GM12891 (cell line): ENCODE results near the gene APOBEC4.

Experiments used
- POLR2A ChIP-seq: IDR thresholded peaks from 2 replicates; pipeline ENCODE4 v1.6.1; 2011; ENCODE audit warnings: low read depth, low read length, control low read depth
- TAF1 ChIP-seq: IDR thresholded peaks from 2 replicates; pipeline ENCODE4 v1.6.1; 2011; ENCODE audit warnings: low read depth, low read length, control low read depth

DNA sequence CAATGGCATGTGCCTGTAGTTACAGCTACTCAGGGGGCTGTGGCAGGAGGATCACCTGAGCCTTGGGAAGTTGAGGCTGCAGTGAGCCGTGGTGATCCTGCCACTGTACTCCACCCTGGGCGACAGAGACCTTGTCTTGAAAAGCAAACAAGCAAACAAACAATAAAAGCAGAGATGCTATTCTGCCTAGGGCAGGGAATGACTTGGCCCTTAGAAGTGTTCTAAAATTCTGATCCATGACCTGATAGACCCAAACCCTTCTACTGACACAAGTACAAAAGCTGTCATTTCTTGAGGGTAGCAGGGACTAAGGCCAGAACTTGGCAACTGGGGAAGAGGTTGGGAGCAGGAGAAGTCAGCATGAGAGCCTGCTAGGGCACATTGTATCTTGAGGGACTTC lies 47.2 kb downstream of the APOBEC4 start:
- no peak for TF ChIP-seq POLR2A
- TF ChIP-seq TAF1: no peak
